Esophagus muscularis mucosa (tissue), 3 donors: ENCODE measurements around the gene FGD6.

ENCODE experiments used
- CTCF ChIP-seq, 3 experiments: fragments of 200-600 bp in 2 of 3; fragments of 450-650 bp in 1 of 3; sonication (generic) in 2 of 3; IDR thresholded peaks; one replicate each; pipeline ENCODE4 v1.5.1; 2017 to 2019; ENCODE audit warnings: antibody characterized with exemption in 3 of 3, mild to moderate bottlenecking in 2 of 3, moderate library complexity in 1 of 3
- POLR2AphosphoS5 ChIP-seq, 2 donors: sonication (generic); formaldehyde crosslinking; IDR thresholded peaks; one replicate each; pipeline ENCODE4 v1.6.1; 2017; ENCODE audit warnings: antibody characterized with exemption in 2 of 2

- no peak for TF ChIP-seq POLR2AphosphoS5 (IDR thresholded peaks at IDR 0.05)
- TF ChIP-seq CTCF (IDR thresholded peaks at IDR 0.05), result no peak
Observed at GRCh38 chr12:95051241-95051640, 166.0 kb downstream of the FGD6 start.
